DMS 273 (cell line): ENCODE results near the gene PSMB5.

ENCODE experiments used
- DNase-seq: peaks from one replicate; lab custom pipeline; 2025; ENCODE audit not compliant: unreplicated experiment; lab: John Stamatoyannopoulos, UW

Gene PSMB5

GRCh38 chr14:23034498-23035302 is at the start of gene PSMB5:
TSS of gene PSMB5 (minus strand) at chr14:23034900. CDS start at chr14:23034881, 19 bp downstream.
- no peak for DNase-seq

- DNase-seq = no peak
Observed at GRCh38 chr14:23080474-23080873, 45.8 kb upstream of the PSMB5 start.

GRCh38 chr14:23079716-23080115 is 45.0 kb upstream of the PSMB5 start:
- no peak for DNase-seq

- no peak for DNase-seq
Observed at GRCh38 chr14:23078692-23079116, 44.0 kb upstream of the PSMB5 start.

GRCh38 chr14:23077962-23078361 is 43.3 kb upstream of the PSMB5 start:
- DNase-seq = no peak

- no peak for DNase-seq
Observed at GRCh38 chr14:23076785-23077408, 42.2 kb upstream of the PSMB5 start.

- no peak for DNase-seq
Observed at GRCh38 chr14:23074906-23075305, 40.2 kb upstream of the PSMB5 start.

- no peak for DNase-seq
Observed at GRCh38 chr14:23071921-23072539, 37.3 kb upstream of the PSMB5 start.

- no peak for DNase-seq
Observed at GRCh38 chr14:23071244-23071920, 36.7 kb upstream of the PSMB5 start.

GRCh38 chr14:23070262-23071129 is 35.8 kb upstream of the PSMB5 start:
- no peak for DNase-seq

- DNase-seq = no peak
Observed at GRCh38 chr14:23069413-23069806, 34.7 kb upstream of the PSMB5 start.

- DNase-seq = no peak
Observed at GRCh38 chr14:23068789-23069412, 34.2 kb upstream of the PSMB5 start.

- no peak for DNase-seq
Observed at GRCh38 chr14:23067847-23068788, 33.4 kb upstream of the PSMB5 start.

GRCh38 chr14:23066855-23067744 is 32.4 kb upstream of the PSMB5 start:
- no peak for DNase-seq

GRCh38 chr14:23066368-23066767 is 31.7 kb upstream of the PSMB5 start:
- DNase-seq = no peak

- DNase-seq = no peak
Observed at GRCh38 chr14:23063601-23064000, 28.9 kb upstream of the PSMB5 start.

- DNase-seq = no peak
Observed at GRCh38 chr14:23062002-23062401, 27.3 kb upstream of the PSMB5 start.
